ENCODE measurements around the gene AGBL3.

GRCh38 chr7:135074096-135074495 lies 87.8 kb downstream of the AGBL3 start:
- TF ChIP-seq FOXP2 (optimal IDR thresholded peaks at IDR 0.05; ENCODE audit: control extremely low read depth, extremely low read length, insufficient read depth) (no peak), POLR2AphosphoS5 (IDR thresholded peaks at IDR 0.05; ENCODE audit: borderline replicate concordance, low read depth, low read length) (no peak)

All from SK-N-MC (cell line).